NCI-H82 (cell line): ENCODE data around the gene CSNK2A1.
"Not testable (repeated sequence)": the region's sequence is repeated elsewhere in the genome, so short reads cannot be mapped to it uniquely, and the experiment has no call there.

Source experiments
- DNase-seq: peaks from one replicate; lab custom pipeline; 2025; lab: John Stamatoyannopoulos, UW

The CSNK2A1 gene

GRCh38 chr20:454951-455350 lies 88.6 kb downstream of the CSNK2A1 start:
- no peak for DNase-seq

GRCh38 chr20:452021-452420 lies 91.6 kb downstream of the CSNK2A1 start:
- DNase-seq = not testable (repeated sequence)

- DNase-seq = no peak
These were observed 97.9 kb downstream of the CSNK2A1 start for GRCh38 chr20:445514-446336.

- no peak for DNase-seq
These were observed 98.6 kb downstream of the CSNK2A1 start for GRCh38 chr20:444862-445426.

GRCh38 chr20:444117-444516 lies 99.5 kb downstream of the CSNK2A1 start:
- DNase-seq = no peak

GRCh38 chr20:443223-443775 lies 100.3 kb downstream of the CSNK2A1 start:
- DNase-seq = no peak

GRCh38 chr20:440636-441035 lies 103.0 kb downstream of the CSNK2A1 start:
- no peak for DNase-seq

GRCh38 chr20:440148-440547 lies 103.4 kb downstream of the CSNK2A1 start:
- no peak for DNase-seq

GRCh38 chr20:438571-439469 lies 104.8 kb downstream of the CSNK2A1 start:
- no peak for DNase-seq

GRCh38 chr20:437787-438486 lies 105.7 kb downstream of the CSNK2A1 start:
- DNase-seq = no peak

- DNase-seq = no peak
These were observed 107.1 kb downstream of the CSNK2A1 start for GRCh38 chr20:436476-436875.

GRCh38 chr20:435558-435957 lies 108.0 kb downstream of the CSNK2A1 start:
- no peak for DNase-seq

- DNase-seq = no peak
These were observed 108.8 kb downstream of the CSNK2A1 start for GRCh38 chr20:434661-435419.

- no peak for DNase-seq
These were observed 109.4 kb downstream of the CSNK2A1 start for GRCh38 chr20:434221-434620.

- DNase-seq = no peak
These were observed 110.2 kb downstream of the CSNK2A1 start for GRCh38 chr20:433300-433975.

GRCh38 chr20:432677-433299 lies 110.8 kb downstream of the CSNK2A1 start:
- no peak for DNase-seq

GRCh38 chr20:432208-432607 lies 111.4 kb downstream of the CSNK2A1 start:
- no peak for DNase-seq

GRCh38 chr20:431012-431904 lies 112.3 kb downstream of the CSNK2A1 start:
- DNase-seq = peak; percentile 92
